Keratinocyte (primary cell): ENCODE data around the gene UMAD1. TPM values are rescaled to one million over a fixed set of nuclear protein-coding genes. Genes with fewer than 3 reads are reported as not detected.

ENCODE experiments used
- DNase-seq: peaks from one replicate; pipeline ENCODE4 v3.0.0-alpha.2; 2011; ENCODE audit warnings: low read depth, missing footprints, low spot score
- FAIRE-seq: peaks from 2 replicates; lab custom pipeline; 2011; peaks lifted over from hg19 to GRCh38; lab: Jason Lieb, UNC
- H2AFZ ChIP-seq: 2 replicates; pipeline ENCODE4 v1.6.0; 2012; ENCODE audit warnings: low read length, control low read depth, inconsistent platforms; ENCODE audit not compliant: control insufficient read depth
- H3K27ac ChIP-seq: 2 replicates; pipeline ENCODE4 v1.5.1; 2011; ENCODE audit warnings: low read length; ENCODE audit not compliant: control insufficient read depth, insufficient read depth
- H3K27me3 ChIP-seq: 3 replicates; pipeline ENCODE4 v1.6.0; 2011; ENCODE audit warnings: low read length; ENCODE audit not compliant: control insufficient read depth, insufficient read depth; ENCODE audit errors: extremely low read depth
- H3K36me3 ChIP-seq, 2 experiments: 2 replicates in 1 of 2; 3 replicates in 1 of 2; pipeline ENCODE4 v1.5.1; 2011; ENCODE audit warnings: low read length in 2 of 2, mild to moderate bottlenecking in 1 of 2; ENCODE audit not compliant: control insufficient read depth in 2 of 2, insufficient read depth in 2 of 2; ENCODE audit errors: extremely low read depth in 1 of 2
- H3K4me1 ChIP-seq: 3 replicates; pipeline ENCODE4 v1.5.1; 2011; ENCODE audit warnings: low read length; ENCODE audit not compliant: control insufficient read depth, insufficient read depth; ENCODE audit errors: extremely low read depth
- H3K4me2 ChIP-seq: 3 replicates; pipeline ENCODE4 v1.6.0; 2011; ENCODE audit warnings: low read depth, low read length; ENCODE audit not compliant: control insufficient read depth, insufficient read depth; ENCODE audit errors: extremely low read depth
- H3K4me3 ChIP-seq, 3 experiments: fragments of 200-600 bp in 1 of 3; sonication (generic) in 1 of 3; 2 replicates in 2 of 3; 3 replicates in 1 of 3; pipeline ENCODE4 v1.5.1; 2011 to 2016; ENCODE audit warnings: low read length in 3 of 3, mild to moderate bottlenecking in 3 of 3, control low read depth in 2 of 3, inconsistent platforms in 1 of 3, low read depth in 1 of 3, mixed read lengths in 1 of 3, mixed run types in 1 of 3, moderate library complexity in 1 of 3; ENCODE audit not compliant: control insufficient read depth in 2 of 3, insufficient read depth in 2 of 3; ENCODE audit errors: extremely low read depth in 1 of 3
- H3K79me2 ChIP-seq: 2 replicates; pipeline ENCODE4 v1.6.0; 2012; ENCODE audit warnings: low read length; ENCODE audit not compliant: control insufficient read depth, insufficient read depth
- H3K9ac ChIP-seq: 3 replicates; pipeline ENCODE4 v1.6.0; 2011; ENCODE audit warnings: low read length; ENCODE audit not compliant: control insufficient read depth, insufficient read depth; ENCODE audit errors: extremely low read depth
- H3K9me1 ChIP-seq: 3 replicates; pipeline ENCODE4 v1.6.0; 2011; ENCODE audit warnings: low read length; ENCODE audit not compliant: control insufficient read depth, insufficient read depth; ENCODE audit errors: extremely low read depth
- H3K9me3 ChIP-seq: 2 replicates; pipeline ENCODE4 v1.5.1; 2012; ENCODE audit warnings: low read depth, low read length; ENCODE audit not compliant: control insufficient read depth
- H4K20me1 ChIP-seq: 3 replicates; pipeline ENCODE4 v1.6.0; 2011; ENCODE audit warnings: low read length; ENCODE audit not compliant: control insufficient read depth, insufficient read depth; ENCODE audit errors: extremely low read depth
- CTCF ChIP-seq, 3 experiments: IDR thresholded peaks in 1 of 3; conservative IDR thresholded peaks in 1 of 3; optimal IDR thresholded peaks in 1 of 3; 2 replicates in 2 of 3; 3 replicates in 1 of 3; pipeline versions ENCODE3 to v1.5.1; 2011; ENCODE audit warnings: low read length in 3 of 3, mild to moderate bottlenecking in 3 of 3, moderate library complexity in 2 of 3, control low read depth in 1 of 3, inconsistent platforms in 1 of 3; ENCODE audit not compliant: insufficient read depth in 2 of 3; ENCODE audit errors: extremely low read depth in 1 of 3
- EZH2 ChIP-seq: IDR thresholded peaks from one replicate; pipeline ENCODE4 v1.6.1; 2012; ENCODE audit warnings: inconsistent platforms, mild to moderate bottlenecking, low read length, moderate library complexity
- dilution Hi-C: fragments of 300-500 bp; cut with MboI; formaldehyde crosslinking; loops from one replicate; pipeline ENCODE4 v1.7.0; 2020; ENCODE audit warnings: low sequenced_read_pairs; ENCODE audit not compliant: extremely low pct_ligation_motif_present
- polyA plus RNA-seq, 5 experiments: library from polyadenylated mRNA; depleted of rRNA in 3 of 5; stranded (reverse) in 3 of 5; stranded (forward) in 1 of 5; unstranded in 1 of 5; fragments of >200 nt; gene quantifications; 1 replicate in 1 of 5; 2 replicates in 3 of 5; 3 replicates in 1 of 5; pipeline versions ENCODE4 v1.2.1 to v1.2.3, GENCODE V29; 2011 to 2012; ENCODE audit warnings: missing spikeins in 2 of 5, low read depth in 1 of 5, low replicate concordance in 1 of 5

The UMAD1 gene
- polyA plus RNA-seq, 1 donor (not counting 4 experiments of a cell fraction or from before 2014, with no cell fraction given), result 18.2 TPM

- H3K4me1 ChIP-seq, result no peaks in the 10 kb centered on the region
- no peak overlapping the region for H3K9ac ChIP-seq
- no peak overlapping the region for H2AFZ ChIP-seq
- H3K9me3 ChIP-seq, result no peaks in the 10 kb centered on the region
- no peaks in the 10 kb centered on the region for H3K9me1 ChIP-seq
- no peak for DNase-seq
- H3K36me3 ChIP-seq, result no peaks in the 10 kb centered on the region
- H3K27ac ChIP-seq, result no peak overlapping the region
- FAIRE-seq, result no peak
- H3K79me2 ChIP-seq, result no peaks in the 10 kb centered on the region
- H3K4me3 ChIP-seq, result no peak overlapping the region
- no peak for TF ChIP-seq EZH2
- no peak for TF ChIP-seq CTCF (optimal IDR thresholded peaks at IDR 0.05 in 1 of 3, IDR thresholded peaks at IDR 0.05 in 1 of 3, conservative IDR thresholded peaks at IDR 0.05 in 1 of 3; ENCODE audit: extremely low read depth in 1 of 3, insufficient read depth in 2 of 3, low read length in 3 of 3)
- dilution Hi-C loops, result no loop called here
- H3K27me3 ChIP-seq, result no peaks in the 10 kb centered on the region
- no peak overlapping the region for H3K4me2 ChIP-seq
- H4K20me1 ChIP-seq, result no peaks in the 10 kb centered on the region
These were observed 268.8 kb downstream of the UMAD1 start for GRCh38 chr7:7909376-7909775.

GRCh38 chr7:7911369-7912123 is 271.0 kb downstream of the UMAD1 start:
- H4K20me1 ChIP-seq, result no peaks in the 10 kb centered on the region
- no peak overlapping the region for H3K9ac ChIP-seq
- H3K4me2 ChIP-seq, result no peak overlapping the region
- H3K27me3 ChIP-seq, result no peaks in the 10 kb centered on the region
- dilution Hi-C loops, result no loop called here
- H3K27ac ChIP-seq, result no peak overlapping the region
- no peaks in the 10 kb centered on the region for H3K9me1 ChIP-seq
- H2AFZ ChIP-seq, result no peak overlapping the region
- no peak for FAIRE-seq
- H3K9me3 ChIP-seq, result no peaks in the 10 kb centered on the region
- no peak overlapping the region for H3K4me3 ChIP-seq
- TF ChIP-seq CTCF (optimal IDR thresholded peaks at IDR 0.05 in 1 of 3, IDR thresholded peaks at IDR 0.05 in 1 of 3, conservative IDR thresholded peaks at IDR 0.05 in 1 of 3; ENCODE audit: extremely low read depth in 1 of 3, insufficient read depth in 2 of 3, low read length in 3 of 3) (no peak), EZH2 (no peak)
- no peaks in the 10 kb centered on the region for H3K79me2 ChIP-seq
- DNase-seq, result no peak
- H3K4me1 ChIP-seq, result no peaks in the 10 kb centered on the region
- H3K36me3 ChIP-seq, result no peaks in the 10 kb centered on the region
